ENCODE measurements around the gene FAM98B. TPM values are rescaled to one million over a fixed set of nuclear protein-coding genes. Genes with fewer than 3 reads are reported as not detected.
"Not testable (repeated sequence)": the region's sequence is repeated elsewhere in the genome, so short reads cannot be mapped to it uniquely, and the experiment has no call there.

The FAM98B gene
- total RNA-seq, 2 experiments from 2014 or later: 20.1 to 20.4 TPM

- no peak overlapping the region for H3K4me3 Mint-ChIP-seq
- CTCF ChIA-PET: no interaction called here
- H3K9me3 Mint-ChIP-seq: no peaks in the 10 kb centered on the region
- peak in 1 of 14 experiments; percentile 2 for DNase-seq
- Histone ChIP-seq H3K36me3 (ENCODE audit: insufficient read depth, low read length) (no peaks in the 10 kb centered on the region), H3K9me3 (ENCODE audit: control insufficient read depth in 1 of 2, insufficient read depth in 1 of 2, low read length in 2 of 2) (no peaks in the 10 kb centered on the region), H3K4me1 (ENCODE audit: insufficient read depth, low read length) (no peaks in the 10 kb centered on the region), H3K27ac (ENCODE audit: low read depth in 1 of 2, low read length in 2 of 2) (no peak overlapping the region), H3K27me3 (ENCODE audit: control insufficient read depth in 1 of 2, insufficient read depth in 2 of 2, low read length in 2 of 2) (peaks cover 0 to 7% of the 10 kb centered on the region in 2 experiments), H3K4me3 (ENCODE audit: low read length) (no peak overlapping the region)
- H3K27me3 Mint-ChIP-seq: peaks cover 31% of the 10 kb centered on the region
- TF ChIP-seq CTCF (IDR thresholded peaks at IDR 0.05): no peak
- POLR2A ChIA-PET: no interaction called here
- ATAC-seq (ENCODE audit: poor library complexity): no peak
- no peaks in the 10 kb centered on the region for H3K4me1 Mint-ChIP-seq (ENCODE audit: low read depth)
- no peak overlapping the region for H3K27ac Mint-ChIP-seq
- H3K36me3 Mint-ChIP-seq (ENCODE audit: low read depth): no peaks in the 10 kb centered on the region
- intact Hi-C loops (cut with DNase I, micrococcal nuclease): no loop called here
These were observed 26.5 kb upstream of the FAM98B start for GRCh38 chr15:38427380-38427779.

DNA sequence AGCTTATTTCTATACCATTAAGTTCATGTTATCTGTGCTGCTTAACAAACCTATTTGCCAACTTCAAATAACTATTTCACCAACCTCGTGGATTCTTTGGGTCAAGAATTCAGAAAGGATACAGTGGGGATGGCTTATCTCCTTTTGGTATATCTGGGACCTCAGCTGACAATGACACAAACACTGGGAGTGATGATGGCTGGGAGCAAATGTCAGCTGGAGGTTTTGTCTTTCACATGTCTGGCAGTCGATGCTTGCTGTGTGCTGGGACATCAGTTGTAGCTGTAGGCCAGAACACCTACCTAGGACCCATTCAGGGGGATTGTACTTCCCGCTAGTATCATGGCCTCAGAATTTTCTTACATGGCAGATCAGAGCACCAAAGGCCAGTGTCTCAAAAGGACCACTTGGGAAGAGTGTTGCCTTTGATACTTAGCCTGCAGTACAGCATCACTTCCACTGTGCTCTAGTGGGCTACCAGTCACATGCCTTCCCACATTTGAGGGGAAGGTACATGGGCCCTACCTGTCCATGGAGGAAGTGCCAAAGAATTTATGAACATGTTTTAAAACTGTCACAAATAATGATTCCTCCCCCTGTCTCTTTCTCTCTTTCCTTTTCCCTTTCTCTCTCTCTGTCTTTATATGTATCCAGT is 23.7 kb upstream of the FAM98B start:
- no peak overlapping the region for H3K4me3 ChIP-seq (ENCODE audit: low read length)
- no peaks in the 10 kb centered on the region for H3K36me3 ChIP-seq (ENCODE audit: insufficient read depth, low read length)
- no peaks in the 10 kb centered on the region for H3K4me1 Mint-ChIP-seq (ENCODE audit: low read depth)
- no peak overlapping the region for H3K27ac Mint-ChIP-seq
- H3K9me3 ChIP-seq (ENCODE audit: control insufficient read depth in 1 of 2, insufficient read depth in 1 of 2, low read length in 2 of 2): no peaks in the 10 kb centered on the region
- H3K4me1 ChIP-seq (ENCODE audit: insufficient read depth, low read length): no peaks in the 10 kb centered on the region
- H3K9me3 Mint-ChIP-seq: no peaks in the 10 kb centered on the region
- TF ChIP-seq CTCF (IDR thresholded peaks at IDR 0.05): no peak
- H3K36me3 Mint-ChIP-seq (ENCODE audit: low read depth): no peaks in the 10 kb centered on the region
- POLR2A ChIA-PET: no interaction called here
- CTCF ChIA-PET: interaction anchor here (1.2 kb wide), 1 partner anchor 10 kb away, joined by 5 read pairs; no protein-coding TSS in a partner anchor
- intact Hi-C loops (cut with DNase I, micrococcal nuclease): no loop called here
- no peak overlapping the region for H3K27ac ChIP-seq (ENCODE audit: low read depth in 1 of 2, low read length in 2 of 2)
- DNase-seq (no peak), ATAC-seq (ENCODE audit: poor library complexity) (no peak)
- no peak overlapping the region for H3K4me3 Mint-ChIP-seq
- H3K27me3 ChIP-seq (ENCODE audit: control insufficient read depth in 1 of 2, insufficient read depth in 2 of 2, low read length in 2 of 2): peaks cover 0 to 5% of the 10 kb centered on the region in 2 experiments
- peaks cover 22% of the 10 kb centered on the region for H3K27me3 Mint-ChIP-seq

DNA sequence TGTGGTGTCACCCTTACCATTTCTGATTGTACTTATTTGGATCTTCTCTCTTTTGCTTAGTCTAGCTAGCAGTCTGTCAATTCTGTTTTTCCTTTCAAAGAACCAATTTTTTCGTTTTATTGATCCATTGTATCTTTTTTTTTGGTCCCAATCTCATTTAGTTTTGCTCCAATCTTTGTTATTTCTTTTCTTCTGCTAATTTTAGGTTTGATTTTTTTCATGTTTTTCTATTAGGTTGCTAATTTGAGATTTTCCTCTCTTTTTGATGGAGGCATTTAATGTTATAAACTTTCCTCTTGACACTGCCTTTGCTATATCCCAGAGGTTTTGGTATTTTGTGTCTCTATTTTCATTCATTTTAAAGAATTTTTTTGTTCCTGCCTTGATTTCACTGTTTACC is 16.9 kb upstream of the FAM98B start:
- no peaks in the 10 kb centered on the region for H3K36me3 ChIP-seq (ENCODE audit: insufficient read depth, low read length)
- Mint-ChIP-seq H3K9me3 (peaks cover 2% of the 10 kb centered on the region), H3K4me1 (ENCODE audit: low read depth) (peaks cover 5% of the 10 kb centered on the region), H3K36me3 (ENCODE audit: low read depth) (no peaks in the 10 kb centered on the region), H3K4me3 (no peak overlapping the region), H3K27me3 (peaks cover 38% of the 10 kb centered on the region), H3K27ac (no peak overlapping the region)
- ATAC-seq (ENCODE audit: poor library complexity): no peak
- ChIA-PET POLR2A (no interaction called here), CTCF (no interaction called here)
- no peak overlapping the region for H3K27ac ChIP-seq (ENCODE audit: low read depth in 1 of 2, low read length in 2 of 2)
- intact Hi-C loops (cut with DNase I, micrococcal nuclease): loop anchor here in 1 of 2 experiments (5.0 kb wide), 1 partner anchor 430 kb away; no protein-coding TSS in a partner anchor
- peaks cover 0 to 7% of the 10 kb centered on the region in 2 experiments for H3K27me3 ChIP-seq (ENCODE audit: control insufficient read depth in 1 of 2, insufficient read depth in 2 of 2, low read length in 2 of 2)
- no peak for TF ChIP-seq CTCF (IDR thresholded peaks at IDR 0.05)
- no peak overlapping the region for H3K4me3 ChIP-seq (ENCODE audit: low read length)
- H3K9me3 ChIP-seq (ENCODE audit: control insufficient read depth in 1 of 2, insufficient read depth in 1 of 2, low read length in 2 of 2): peaks cover 0 to 8% of the 10 kb centered on the region in 2 experiments
- no peak for DNase-seq
- H3K4me1 ChIP-seq (ENCODE audit: insufficient read depth, low read length): peaks cover 7% of the 10 kb centered on the region

DNA sequence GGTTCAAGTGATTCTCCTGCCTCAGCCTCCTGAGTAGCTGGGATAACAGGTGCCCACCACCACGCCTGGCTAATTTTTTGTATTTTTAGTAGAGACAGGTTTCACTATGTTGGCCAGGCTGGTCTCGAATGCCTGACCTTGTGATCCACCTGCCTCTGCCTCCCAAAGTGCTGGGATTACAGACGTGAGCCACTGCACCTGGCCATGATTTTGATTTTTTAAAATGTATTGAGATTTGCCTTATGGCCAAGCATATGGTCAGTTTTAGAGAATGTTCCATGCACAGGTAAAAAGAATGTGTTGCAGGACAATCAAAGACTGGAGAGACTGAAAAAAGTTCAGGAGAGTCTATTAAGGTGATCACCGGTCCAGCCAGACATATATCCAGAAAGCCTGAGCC is 16.3 kb upstream of the FAM98B start:
- POLR2A ChIA-PET; H3K4me1 ChIP-seq (ENCODE audit: insufficient read depth, low read length); H3K27me3 ChIP-seq (ENCODE audit: control insufficient read depth in 1 of 2, insufficient read depth in 2 of 2, low read length in 2 of 2); H3K27ac ChIP-seq (ENCODE audit: low read depth in 1 of 2, low read length in 2 of 2); H3K9me3 ChIP-seq (ENCODE audit: control insufficient read depth in 1 of 2, insufficient read depth in 1 of 2, low read length in 2 of 2); H3K36me3 ChIP-seq (ENCODE audit: insufficient read depth, low read length); H3K9me3 Mint-ChIP-seq; H3K4me3 ChIP-seq (ENCODE audit: low read length); H3K36me3 Mint-ChIP-seq (ENCODE audit: low read depth); H3K4me3 Mint-ChIP-seq; H3K27ac Mint-ChIP-seq; H3K4me1 Mint-ChIP-seq (ENCODE audit: low read depth); ATAC-seq (ENCODE audit: poor library complexity); DNase-seq; CTCF ChIA-PET: not testable (repeated sequence)
- intact Hi-C loops (cut with DNase I, micrococcal nuclease): loop anchor here in 1 of 2 experiments (5.0 kb wide), 1 partner anchor 430 kb away; no protein-coding TSS in a partner anchor
- peaks cover 38% of the 10 kb centered on the region for H3K27me3 Mint-ChIP-seq

All from CD4-positive, alpha-beta T cell (primary cell).